GM18907 (cell line): ENCODE results near the gene SEMA4B.

Experiments used
- ATAC-seq: cut with Tn5 transposase; IDR thresholded peaks from one replicate; pipeline ENCODE4 v1.9.1; 2021; ENCODE audit warnings: mild to moderate bottlenecking, moderate library complexity; ENCODE audit not compliant: unreplicated experiment

The SEMA4B gene

DNA sequence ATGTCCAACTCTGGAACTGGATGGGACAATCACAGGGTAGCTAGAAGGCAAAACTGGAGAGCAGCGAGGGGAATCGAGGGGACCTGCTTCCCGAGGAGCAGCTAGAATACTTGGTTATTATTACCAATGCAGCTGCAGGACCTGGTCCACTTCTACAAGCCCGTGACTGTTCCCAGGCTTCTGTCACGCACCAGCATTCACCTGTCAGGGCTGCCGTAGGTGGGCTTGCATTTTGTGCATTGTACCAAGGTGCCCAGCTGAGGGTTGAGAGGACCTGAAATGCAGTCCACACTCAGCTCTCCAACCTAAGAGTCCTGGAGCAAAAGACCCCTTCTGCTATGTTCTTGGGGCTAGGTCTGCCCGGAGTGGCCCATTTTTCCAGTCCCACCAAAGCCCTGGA is 2.3 kb downstream of the SEMA4B start:
- no peak for ATAC-seq

DNA sequence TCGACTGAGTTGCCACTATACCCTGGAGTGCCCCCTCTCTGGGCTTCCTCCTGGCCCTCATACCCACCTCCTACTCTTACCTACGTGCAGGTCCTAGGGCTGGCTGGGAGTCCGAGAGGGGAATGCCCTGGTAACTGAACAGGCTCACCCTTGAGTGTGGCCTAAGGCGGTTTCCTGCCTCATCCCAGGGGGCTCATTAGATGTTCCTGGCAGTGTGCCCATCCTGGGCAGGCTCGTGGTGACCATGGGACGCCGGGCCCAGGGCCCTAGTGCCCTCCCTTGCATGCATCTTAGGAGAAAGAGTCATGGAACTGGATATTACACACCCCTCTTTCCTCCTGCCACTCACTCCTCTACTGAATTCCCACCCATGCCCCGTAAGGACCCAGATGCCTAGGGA is 2.8 kb downstream of the SEMA4B start:
- no peak for ATAC-seq

DNA sequence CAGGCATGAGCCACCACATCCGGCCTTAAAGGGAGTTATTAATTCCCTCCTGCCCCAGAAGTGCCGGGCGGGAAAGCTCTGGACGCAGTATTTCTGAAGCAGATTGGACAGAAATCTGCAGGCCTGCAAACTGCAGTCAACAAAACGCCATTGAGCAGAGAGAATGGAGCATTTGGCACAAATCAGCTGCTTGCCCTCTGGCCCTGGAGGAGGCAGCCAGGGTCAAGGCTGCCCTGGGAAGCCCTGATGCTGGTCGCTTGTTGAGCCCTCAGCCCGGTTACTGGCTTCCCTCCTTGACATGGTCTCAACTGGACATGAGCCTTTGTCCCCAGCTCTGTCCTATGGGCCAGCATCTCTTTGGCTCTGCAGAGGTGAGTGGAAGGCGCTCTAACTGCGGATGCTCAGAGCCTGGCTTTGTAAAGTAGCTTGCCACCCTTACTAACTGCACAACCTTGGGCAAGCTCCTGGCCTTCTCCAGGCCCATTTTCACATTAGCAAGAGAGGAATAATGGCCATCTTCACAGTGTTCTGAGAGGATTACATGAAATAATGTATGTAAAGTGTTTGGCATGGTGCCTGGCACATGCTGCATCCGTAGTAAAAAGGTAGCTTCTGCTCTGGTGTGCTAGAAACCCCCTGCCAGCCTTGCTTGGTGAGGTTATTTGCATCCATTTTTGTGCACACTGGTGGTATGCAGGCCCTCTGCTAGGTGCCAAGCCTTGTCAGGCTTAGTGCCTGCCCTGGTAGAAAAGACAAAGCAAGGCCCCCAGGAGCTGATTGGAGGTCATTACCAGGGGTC is 4.1 kb downstream of the SEMA4B start:
- no peak for ATAC-seq

DNA sequence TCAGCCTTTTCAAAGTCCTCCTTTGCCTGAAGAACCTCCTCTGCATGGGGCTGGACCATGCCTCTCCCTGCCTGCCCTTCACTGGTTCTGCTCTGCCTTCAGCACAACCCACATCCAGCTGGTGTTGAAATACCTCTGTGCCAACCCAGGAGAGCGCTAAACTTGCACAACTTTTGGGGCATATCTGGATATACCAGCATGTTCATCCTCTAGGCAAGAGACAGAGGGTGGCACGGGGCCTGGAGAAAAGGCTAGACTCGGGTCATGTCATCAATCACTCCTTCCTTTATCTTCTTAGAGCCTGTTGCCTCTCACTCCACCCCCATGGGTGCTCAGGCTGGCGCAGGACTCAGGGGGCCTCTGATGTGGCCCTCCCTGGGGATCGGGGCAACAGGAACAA is 4.8 kb downstream of the SEMA4B start:
- ATAC-seq: no peak

DNA sequence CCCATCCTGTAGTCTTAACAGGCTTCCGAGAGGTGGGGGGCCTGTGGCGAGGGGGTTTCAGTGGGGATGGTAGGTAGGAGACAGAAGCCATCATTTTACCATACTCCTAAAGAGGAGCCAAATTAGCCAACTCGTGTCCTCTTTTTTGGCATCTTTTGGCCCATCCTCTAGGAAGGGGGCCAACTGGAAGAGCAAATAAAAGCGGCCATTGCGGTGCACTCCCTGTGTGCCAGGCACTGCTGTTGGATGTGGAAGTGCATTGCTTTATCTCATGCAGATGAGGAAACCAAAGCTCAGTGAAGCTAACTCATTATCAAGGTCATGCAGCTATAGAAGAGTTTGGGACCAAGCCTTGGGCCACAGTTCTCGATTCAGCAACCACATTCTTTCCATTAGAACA is 6.1 kb downstream of the SEMA4B start:
- no peak for ATAC-seq

DNA sequence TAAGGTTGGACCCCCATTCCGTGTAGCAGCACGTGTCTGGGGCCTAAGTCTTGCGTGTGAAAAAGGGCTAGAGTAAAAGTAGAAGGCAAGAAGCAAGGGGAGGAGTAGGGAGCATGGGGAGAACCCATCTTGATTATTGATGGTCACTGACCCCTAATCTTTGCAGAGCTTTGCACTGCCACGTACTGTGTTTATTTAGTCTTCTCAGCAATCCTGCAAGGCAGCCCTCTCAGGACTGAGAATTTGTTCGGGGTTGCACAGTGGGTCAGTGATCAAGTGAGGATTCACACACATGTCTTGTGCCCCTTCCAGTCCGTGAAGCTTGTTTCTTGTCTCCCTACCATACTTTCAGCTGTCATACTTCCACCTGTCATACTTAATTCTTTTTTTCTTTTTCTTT is 7.2 kb downstream of the SEMA4B start:
- ATAC-seq: no peak

DNA sequence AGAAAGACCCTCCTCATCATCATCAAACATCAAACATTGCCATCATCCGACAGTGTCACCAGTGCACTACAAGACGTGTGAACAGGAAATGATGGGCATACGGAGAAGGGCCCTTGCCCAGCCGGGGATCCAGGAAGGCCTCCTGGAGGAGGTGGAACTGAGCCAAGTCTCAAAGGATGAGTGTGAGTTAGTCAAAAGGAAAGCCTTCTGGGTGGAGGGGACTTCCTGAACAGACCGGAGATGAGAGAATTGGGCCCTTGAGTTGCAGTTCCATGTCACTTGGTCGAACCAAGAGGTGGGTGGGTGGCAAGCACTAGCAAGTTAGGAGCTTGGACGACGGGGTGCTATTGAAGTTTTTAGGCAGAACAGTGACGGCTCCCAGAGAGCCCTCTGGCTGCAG is 8.5 kb downstream of the SEMA4B start:
- ATAC-seq: no peak

DNA sequence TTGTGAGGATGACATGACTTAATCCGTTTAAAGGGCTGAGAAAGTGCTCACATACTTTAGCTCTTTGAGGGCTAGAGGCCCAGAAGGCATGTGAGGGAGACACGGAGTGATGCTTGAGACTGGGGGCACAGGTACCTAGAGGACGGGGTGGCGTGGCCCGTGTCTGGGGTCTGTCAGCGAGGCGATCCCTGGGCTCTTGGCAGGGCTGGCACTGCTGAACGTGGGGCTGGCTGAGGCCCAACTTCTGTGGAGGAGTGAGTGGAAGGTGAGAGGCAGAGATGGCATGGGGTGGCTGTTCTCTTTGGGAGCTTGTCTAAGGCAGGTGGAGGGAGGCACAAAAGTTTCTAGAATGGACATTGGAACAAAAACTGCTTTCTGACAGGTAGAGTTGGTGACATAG is 9.5 kb downstream of the SEMA4B start:
- no peak for ATAC-seq

DNA sequence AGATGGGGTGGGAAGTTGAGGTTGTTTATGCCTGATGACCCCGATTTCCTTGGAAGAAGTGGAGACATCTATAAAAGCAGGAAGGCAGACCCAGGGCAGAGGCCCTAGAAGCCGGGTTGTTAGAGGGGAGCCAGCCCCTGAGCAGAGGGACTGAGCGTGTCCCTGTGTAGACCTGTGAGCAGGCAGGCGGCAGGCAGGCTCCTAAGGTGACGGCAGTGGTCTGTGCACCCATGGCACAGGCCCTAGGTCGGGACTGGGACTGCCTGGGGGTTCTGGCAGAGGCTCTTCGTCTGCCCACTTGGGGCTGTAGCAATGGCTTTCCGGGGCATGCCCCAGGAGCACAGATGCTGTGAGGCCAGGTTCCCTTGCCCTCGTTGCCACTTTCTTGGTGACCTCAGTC is 9.9 kb downstream of the SEMA4B start:
- ATAC-seq: no peak

DNA sequence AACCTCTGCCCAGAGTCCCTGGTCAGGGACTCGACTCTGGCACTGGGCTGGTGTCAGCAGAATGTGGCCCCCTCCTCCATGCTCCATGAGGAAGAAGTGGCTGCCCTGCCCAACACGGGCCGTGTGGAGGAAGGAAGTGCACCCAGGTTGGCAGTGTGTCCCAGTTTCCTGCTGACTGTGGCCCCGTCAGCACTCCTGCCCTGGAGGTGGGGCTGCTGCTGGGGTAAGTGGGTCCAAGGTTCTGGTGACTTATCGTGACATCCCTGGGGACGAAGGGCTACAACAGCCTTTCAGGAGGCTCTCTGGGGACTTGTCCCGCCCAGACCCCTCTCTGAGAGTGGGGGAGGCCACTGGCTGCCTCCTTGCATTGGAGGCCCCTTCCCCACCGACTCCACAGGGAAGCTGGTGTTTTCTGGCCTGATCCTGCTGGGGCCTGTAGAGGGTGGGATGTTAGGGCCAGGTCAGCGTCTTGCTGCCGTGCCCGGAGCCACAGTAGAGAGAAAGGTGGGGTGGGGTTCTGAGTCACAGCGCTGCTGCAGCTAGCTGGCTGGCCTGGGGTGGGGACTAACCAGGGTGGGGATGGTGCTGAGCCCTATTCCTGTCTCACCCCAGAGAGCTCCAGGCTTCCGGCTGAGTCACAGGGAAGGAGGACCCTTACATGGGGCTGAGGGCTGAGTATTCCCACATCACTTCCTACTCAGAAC is 10.5 kb downstream of the SEMA4B start:
- no peak for ATAC-seq

DNA sequence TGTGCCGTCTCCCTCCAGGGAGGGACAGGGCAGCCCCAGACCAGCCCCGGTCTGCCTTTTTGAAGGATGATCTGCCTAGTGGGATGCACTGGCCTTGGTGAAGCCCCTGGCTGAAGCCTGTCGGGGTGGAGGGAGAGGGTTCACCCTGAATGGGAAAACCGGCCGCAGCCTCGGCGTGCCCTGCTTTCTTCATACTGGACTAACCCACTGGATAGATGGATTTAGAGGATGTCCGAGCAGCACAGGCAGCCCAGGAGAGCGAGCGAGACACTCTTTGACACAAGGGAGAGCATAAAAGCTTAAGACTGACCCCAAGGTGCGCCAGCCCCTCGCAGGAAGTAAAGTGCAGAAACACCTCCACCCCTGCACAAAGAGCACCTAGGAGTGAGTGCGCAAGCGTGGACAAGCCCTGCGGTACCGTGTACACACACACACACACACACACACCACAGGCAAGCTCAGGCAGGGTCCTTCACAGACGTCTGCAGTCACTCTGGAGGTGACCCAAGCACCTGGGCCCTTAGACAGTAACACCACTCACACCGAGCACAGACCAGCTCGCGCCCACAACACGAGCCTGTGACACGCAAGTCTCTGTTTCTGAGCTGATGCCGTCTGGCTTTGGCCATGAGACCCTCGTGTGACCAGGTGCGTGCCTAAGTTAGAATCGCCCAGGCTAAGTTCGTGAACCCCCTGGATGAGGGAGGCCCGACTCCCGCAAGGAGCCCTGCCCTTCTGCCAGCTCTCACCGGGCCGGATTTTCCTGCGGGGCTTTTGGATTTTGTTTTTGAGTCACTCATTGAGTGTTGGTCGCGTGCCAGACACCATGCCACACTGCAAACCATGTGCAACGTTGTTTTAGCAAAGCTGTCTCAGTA is 11.3 kb downstream of the SEMA4B start:
- no peak for ATAC-seq

DNA sequence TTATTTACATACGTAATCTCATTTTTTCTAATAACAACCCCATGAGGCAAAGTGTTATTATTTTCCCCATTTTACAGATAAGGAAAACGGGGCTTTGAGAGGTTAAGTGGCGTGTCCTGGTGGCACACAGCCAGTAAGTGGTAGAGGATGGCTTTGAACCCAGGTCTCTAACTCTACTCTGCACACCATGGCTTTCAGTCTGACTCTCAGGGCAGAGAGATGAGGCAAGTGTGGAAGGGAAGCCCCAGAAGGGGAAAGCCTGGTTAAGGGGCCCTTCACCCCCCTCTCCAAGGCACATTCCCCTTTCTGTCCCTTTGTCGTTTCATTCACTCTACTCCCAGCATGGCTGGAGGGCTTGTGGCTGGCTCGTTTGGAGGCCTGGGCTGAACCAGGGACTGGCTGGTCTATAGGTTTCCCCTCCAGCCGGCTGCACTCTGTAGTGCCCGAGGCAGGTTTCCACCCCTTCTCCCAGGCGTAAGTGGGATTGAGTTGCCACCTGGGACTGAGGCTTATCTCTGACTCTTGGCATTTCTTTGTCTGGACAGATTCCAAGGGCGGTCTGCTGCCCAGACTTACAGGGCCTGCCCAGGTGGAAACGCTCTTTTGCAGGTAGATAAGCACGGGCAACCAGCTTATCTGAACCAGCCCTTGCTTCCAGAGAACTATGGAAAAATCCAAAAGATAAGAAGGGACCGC is 12.1 kb downstream of the SEMA4B start:
- no peak for ATAC-seq

DNA sequence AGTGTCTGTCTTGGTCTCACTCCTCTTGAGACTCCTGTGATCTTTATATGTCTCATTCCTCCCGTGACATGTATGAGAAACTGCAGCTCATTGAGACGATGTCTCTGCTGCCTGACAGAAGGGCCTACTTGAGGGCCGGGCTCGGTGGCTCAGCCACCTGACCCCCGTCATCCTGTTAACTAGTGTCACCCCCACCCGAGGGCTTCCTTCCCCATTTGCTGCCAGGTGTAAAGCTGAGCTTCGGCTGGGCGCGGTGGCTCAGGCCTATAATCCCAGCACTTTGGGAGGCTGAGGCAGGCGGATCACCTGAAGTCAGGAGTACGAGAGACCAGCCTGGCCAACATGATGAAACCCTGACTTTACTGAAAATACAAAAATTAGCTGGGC is 12.7 kb downstream of the SEMA4B start:
- no peak for ATAC-seq

DNA sequence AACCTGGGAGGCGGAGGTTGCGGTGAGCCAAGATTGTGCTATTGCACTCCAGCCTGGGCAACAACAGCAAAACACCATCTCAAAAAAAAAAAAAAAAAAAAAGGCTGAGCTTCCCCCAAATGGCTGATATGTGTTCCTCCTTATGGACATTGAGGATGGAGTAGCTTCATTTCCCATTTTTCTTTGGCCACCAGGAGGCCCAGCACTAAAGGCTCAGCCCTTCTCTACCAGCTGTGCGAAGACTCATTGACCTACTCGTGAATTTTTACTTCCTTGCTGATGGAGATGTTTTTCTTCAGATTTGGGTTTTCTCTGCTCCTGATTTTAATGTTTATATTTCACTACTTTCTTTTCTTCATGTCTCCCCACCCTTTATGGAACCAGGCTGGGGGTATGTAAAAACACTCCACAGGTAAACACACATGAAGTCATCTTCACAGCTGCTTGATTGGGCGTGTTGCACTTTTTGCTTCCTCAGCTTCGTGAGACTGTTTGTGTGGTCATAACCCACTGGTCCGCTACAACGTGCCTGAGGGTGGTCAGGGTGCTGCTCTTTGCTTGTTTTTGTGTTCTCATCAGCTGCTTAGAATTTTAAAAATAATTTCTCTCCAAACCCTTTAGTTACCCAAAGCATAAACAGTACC is 13.5 kb downstream of the SEMA4B start:
- no peak for ATAC-seq

DNA sequence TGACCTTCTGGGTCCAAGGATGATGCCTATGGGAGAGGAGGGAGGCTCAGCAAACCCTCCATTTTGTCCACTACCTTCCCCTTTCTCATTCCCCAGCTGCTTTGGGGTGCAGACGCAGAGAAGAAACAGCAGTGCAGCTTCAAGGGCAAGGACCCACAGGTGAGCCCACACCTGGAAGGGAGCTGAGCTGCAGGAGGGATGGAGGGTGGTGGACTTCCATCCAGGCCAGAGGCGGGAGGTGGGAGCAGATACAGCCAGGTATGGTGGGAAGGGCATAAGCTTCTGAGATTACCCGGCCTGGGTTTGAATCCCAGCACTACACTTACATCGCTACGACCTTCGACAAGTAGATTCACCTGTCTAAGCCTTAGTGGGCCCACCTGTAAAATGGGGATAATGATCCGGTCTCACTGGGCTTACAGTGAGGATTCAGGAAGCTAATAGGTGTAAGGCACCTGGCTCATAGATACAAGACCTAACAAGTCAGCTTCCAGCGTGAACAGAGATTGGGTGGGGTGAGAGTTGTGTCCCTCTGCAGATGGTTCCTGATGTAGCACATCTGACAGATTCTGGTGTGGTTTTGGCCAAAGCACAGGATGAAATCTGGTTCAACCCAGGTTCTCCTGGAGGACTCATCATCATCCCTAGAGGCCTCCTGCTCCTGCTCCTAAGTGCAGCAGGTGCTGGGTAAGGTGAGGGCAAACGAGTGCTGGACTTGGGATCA is 16.7 kb downstream of the SEMA4B start:
- ATAC-seq: no peak

DNA sequence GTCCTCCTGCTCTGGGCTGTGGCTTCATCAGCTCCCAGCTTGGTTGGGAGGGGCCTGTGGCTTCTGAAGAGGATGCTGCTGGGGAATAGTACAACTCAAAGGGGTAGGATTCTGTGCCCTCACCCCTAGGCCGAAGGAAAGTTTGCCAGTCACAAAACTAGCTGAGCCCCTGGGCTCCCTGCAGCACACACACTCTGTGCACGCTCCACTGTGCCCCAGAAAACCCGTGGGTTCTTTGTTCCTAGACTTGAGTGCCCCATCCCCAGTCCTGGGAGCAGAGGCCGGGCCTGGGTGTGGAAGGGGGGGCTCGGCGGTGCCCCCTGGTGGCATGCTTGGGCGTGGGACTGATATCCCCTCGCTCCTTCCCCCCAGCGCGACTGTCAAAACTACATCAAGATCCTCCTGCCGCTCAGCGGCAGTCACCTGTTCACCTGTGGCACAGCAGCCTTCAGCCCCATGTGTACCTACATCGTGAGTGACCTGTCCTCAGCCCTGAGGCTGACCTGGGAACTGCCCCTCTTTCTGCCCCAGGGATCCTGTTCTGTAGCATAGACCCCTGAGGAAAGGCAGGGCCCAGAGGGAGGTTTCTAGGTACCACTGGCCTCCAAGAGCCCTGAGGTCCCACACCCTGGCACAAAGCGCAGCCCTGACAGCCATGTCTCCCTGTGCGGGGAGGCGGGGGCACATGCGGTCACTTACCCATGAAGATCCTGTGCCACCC is 18.5 kb downstream of the SEMA4B start:
- no peak for ATAC-seq

DNA sequence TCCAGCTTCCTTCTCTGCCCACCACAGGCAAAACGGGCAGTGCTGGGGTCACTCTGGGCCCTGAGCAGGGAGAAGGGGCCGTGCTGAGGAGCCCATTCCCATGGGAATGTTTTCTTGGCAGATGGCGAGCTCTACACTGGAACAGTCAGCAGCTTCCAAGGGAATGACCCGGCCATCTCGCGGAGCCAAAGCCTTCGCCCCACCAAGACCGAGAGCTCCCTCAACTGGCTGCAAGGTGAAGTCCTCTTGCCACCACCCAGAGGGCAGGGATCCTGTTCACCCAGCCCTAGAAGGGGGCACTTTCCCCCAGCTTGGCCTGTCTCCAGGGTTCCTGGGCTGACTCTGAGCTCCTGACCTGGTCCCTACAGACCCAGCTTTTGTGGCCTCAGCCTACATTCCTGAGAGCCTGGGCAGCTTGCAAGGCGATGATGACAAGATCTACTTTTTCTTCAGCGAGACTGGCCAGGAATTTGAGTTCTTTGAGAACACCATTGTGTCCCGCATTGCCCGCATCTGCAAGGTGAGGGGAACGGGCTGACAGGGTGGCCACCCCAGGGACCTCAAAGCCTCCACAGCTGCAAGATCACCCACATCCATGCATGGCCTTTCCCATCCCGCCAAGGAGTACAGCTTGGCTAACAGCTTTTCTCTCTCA is 20.2 kb downstream of the SEMA4B start:
- no peak for ATAC-seq

DNA sequence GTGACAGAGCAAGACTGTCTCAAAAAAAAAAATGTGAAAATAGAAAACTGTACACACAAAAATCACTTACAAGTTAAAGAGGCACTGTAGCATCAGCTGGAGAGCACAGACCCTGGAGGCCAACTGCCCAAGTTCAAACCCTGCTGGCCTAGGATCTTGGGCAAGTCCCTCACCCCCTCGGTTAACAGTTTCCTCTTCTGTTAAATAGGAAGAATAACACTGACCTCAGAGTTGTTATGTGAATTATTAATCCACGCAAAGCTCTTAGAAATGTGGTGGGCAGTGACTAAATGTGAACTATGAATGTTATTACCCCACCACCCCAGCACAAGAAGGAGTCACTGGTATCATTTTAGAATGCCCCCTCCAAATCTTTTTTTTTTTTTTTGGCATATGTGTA is 21.4 kb downstream of the SEMA4B start:
- no peak for ATAC-seq
